GM12873 (cell line): Measurements from ENCODE around the gene PSRC1.

Experiments
- TF ChIP-seq, protein P1 (sequence below): IDR thresholded peaks from 2 replicates; pipeline ENCODE4 v1.5.1; 2012; ENCODE audit warnings: low read depth, mild to moderate bottlenecking, moderate library complexity, low read length, control low read depth; ENCODE audit not compliant: insufficient read depth; ENCODE audit errors: missing control alignments

Gene PSRC1

GRCh38 chr1:109314795-109315194, 31.9 kb upstream of the PSRC1 start:
- TF ChIP-seq, protein P1, sequence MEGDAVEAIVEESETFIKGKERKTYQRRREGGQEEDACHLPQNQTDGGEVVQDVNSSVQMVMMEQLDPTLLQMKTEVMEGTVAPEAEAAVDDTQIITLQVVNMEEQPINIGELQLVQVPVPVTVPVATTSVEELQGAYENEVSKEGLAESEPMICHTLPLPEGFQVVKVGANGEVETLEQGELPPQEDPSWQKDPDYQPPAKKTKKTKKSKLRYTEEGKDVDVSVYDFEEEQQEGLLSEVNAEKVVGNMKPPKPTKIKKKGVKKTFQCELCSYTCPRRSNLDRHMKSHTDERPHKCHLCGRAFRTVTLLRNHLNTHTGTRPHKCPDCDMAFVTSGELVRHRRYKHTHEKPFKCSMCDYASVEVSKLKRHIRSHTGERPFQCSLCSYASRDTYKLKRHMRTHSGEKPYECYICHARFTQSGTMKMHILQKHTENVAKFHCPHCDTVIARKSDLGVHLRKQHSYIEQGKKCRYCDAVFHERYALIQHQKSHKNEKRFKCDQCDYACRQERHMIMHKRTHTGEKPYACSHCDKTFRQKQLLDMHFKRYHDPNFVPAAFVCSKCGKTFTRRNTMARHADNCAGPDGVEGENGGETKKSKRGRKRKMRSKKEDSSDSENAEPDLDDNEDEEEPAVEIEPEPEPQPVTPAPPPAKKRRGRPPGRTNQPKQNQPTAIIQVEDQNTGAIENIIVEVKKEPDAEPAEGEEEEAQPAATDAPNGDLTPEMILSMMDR: no peak

- TF ChIP-seq, protein P1: no peak
Observed at GRCh38 chr1:109312978-109313775, 30.2 kb upstream of the PSRC1 start.

GRCh38 chr1:109312246-109312645, 29.3 kb upstream of the PSRC1 start:
- TF ChIP-seq, protein P1: no peak

DNA sequence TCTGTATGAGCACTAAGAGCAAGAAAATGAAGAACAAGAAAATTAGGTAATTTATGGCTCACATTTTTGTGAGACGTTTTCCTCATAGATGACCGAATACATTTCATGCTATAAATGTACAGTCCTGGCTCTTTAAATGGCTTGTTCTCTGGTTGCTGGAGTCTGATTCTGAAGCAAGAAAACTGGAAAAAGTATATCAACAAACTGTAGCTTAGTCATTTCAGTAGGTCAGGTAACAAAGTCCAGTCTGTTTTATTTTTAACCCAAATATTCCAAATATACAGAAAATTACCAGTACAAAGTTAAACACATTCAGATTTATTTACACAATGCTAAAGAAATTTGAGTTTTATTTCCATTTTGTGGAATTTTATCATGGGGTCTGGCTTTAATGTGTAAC, 26.4 kb upstream of the PSRC1 start:
- TF ChIP-seq, protein P1: no peak

DNA sequence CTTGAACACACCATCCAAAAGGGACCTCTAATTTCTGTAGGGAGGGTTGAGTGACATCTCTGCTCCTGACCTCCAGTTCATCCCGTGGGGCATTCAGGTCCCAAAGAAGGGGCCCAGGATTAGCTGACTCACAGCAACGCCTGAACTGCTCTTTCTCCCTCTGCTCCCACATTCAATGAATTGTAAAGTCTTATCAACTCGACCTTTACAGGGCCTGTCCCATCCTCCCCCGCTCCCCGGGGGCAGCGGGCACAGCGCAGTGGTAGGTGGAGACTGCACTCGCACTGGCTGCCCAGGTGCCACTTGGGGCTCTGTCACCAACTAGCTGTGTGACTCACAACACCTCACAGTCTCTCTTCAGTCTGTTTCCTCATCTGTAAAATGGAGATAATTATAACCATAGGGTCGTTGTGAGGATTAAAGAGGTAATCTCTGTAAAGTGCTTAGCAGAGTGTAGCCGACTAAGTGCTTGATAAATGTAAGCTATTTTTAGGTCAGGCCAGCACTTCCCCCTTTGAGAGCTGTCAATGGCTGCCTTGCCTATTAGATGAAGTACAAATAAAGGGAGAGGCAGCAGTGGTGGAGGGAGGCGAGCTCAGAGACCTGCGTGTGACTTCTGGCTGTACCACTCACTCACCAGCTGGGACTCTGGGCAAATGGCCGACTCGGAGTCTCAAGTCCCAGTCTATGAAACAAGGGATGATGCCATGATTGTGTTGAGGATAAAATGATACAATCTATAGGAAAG, 24.5 kb upstream of the PSRC1 start:
- TF ChIP-seq, protein P1: no peak

DNA sequence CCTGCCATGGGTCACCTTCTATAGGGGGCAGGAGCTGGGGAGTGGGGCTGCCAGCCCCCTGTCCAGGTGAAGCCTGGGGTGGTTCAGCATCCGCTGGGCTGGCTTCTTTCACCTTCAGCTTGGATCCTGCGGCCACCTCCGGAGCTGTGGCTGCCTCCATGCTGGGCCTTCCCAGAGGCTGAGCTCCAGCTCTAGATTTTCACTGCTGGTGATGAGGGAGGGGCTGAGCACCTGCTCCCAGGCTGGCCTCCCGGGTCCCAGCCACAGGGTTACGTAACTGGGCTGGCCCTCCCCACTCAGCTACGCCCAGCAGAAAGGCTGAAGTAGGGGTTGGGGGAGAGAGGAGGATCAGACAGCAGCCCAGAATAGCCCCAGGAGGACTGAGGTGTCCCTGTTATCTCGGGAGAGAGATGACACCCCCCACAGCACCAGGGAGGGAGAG, 23.9 kb upstream of the PSRC1 start, which contains the start of gene MYBPHL:
Gene MYBPHL, minus strand, starts transcription at position 180 of the 442 bp plus-strand sequence. Its CDS starts 20 bp downstream, at position 160.
- TF ChIP-seq, protein P1: no peak

- TF ChIP-seq, protein P1: no peak
Observed at GRCh38 chr1:109304226-109304920, 21.4 kb upstream of the PSRC1 start.
